NOMO-1 (cell line): ENCODE measurements around the gene PARP15.

Experiments used
- DNase-seq, 2 experiments: peaks; one replicate each; lab custom pipeline; 2025; ENCODE audit not compliant: unreplicated experiment in 2 of 2; lab: John Stamatoyannopoulos, UW

PARP15 gene

GRCh38 chr3:122568755-122569154 is 8.7 kb upstream of the PARP15 start:
- no peak for DNase-seq

- peak; percentile 44 to 70 for DNase-seq
These were observed 4.5 kb upstream of the PARP15 start for GRCh38 chr3:122572940-122573412.

GRCh38 chr3:122576174-122576940 is 1.1 kb upstream of the PARP15 start:
- DNase-seq: peak in 1 of 2 experiments; percentile 6

DNA sequence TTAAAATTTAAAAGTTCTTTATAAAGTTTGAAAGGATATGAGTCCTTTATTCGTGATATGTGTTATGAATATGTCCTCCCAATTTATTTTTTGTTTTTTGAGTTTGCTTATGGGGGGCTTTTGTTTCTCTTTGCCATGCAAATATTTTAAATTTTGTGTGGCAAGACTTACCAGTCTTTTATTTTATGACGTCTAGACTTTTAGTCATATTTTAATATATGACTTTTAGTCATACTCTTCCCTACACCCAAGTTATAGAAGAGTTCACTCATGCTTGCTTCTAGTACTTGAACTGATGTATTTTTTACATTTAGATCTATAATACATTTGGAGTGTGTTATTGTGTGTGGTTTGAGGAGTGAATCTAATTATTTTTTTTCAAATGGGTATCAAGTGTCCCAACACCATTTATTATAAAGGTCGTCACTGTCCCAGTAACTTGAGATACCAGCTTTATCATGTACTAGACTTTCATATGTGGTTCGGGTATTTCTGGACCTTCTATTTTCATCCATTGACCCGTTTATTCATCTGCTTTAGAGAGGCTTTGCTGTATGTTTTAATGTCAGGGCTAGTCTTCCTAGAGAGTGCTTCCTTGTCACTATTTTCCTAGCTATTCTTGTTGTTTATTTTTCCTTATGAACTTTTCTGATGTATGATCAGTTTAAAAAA is 755 bp downstream of the PARP15 start:
- no peak for DNase-seq

DNA sequence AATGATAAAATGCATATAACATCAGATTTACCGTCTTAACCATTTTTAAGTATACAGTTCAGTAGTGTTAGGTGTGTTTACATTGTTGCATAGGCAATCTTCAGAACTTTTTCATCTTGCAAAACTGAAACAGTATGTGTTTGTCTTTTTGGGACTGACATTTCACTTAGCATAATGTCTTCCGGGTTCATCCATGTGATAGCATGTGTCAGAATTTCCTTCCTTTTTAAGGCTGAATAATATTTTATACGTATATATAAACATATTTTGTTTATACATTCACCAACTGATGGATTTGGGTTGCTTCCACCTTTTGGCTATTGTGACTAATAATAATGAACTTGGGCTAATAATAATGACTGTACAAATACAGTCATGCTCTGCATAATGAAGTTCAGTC is 3.0 kb downstream of the PARP15 start:
- DNase-seq: no peak

DNA sequence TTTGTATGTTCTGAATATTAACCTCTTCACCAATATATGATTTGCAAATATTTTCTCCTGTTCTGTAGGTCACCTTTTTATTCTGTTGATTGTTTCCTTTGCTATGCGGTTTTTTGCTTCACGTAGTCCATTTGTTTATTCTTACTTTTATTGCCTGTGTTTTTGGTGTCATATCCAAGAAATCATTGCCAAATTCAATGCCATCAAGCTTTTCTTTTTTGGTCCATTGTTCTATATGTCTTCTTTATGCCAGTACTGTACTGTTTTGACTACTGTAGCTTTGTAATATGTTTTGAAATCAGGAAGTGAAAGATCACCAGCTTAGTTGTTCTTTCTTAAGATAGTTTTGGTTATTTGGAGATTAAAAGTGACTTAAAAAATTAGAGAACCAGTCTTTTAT is 4.2 kb downstream of the PARP15 start:
- no peak for DNase-seq

DNA sequence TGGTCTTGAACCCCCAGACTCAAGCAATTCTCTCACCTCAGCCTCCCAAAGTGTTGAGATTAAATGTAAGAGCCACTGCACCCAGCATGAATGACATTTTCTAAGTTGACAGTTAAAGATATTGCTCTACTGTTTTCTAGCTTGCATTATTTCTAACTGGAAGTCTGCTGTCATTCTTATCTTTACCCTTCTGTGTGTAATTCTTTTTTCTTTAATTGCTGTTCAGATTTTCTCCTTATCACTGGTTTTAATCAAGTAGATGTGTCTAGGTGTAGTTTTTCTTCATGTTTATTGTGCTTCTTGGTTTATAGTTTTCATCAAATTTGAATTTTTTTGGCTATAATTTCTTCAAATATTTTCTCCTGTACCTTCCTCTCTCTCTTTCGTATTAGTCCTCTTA is 4.9 kb downstream of the PARP15 start:
- no peak for DNase-seq

- DNase-seq: no peak
These were observed 8.6 kb downstream of the PARP15 start for GRCh38 chr3:122586098-122586497.

GRCh38 chr3:122586773-122587485 is 9.5 kb downstream of the PARP15 start:
- DNase-seq: no peak

DNA sequence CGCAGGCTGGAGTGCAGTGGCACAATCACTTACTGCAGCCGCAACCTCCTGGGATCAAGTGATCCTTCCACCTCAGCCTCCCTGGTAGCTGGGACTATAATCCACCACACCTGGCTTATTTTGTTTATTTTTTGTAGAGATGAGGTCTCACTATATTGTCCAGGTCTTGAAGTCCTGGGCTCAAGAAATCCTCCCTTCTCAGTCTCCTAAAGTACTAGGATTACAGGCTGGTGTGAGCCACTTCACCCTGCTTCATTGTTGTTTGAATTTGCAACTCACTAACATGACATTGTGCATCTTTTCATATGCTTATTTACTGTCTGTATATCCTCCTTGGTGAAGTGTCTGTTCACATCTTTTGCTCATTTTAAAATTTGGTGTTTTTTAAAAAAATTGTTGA is 10.1 kb downstream of the PARP15 start:
- no peak for DNase-seq

- DNase-seq: peak; percentile 31 to 84
These were observed 11.8 kb downstream of the PARP15 start for GRCh38 chr3:122589297-122589696.

GRCh38 chr3:122590610-122591009 is 13.2 kb downstream of the PARP15 start:
- no peak for DNase-seq

DNA sequence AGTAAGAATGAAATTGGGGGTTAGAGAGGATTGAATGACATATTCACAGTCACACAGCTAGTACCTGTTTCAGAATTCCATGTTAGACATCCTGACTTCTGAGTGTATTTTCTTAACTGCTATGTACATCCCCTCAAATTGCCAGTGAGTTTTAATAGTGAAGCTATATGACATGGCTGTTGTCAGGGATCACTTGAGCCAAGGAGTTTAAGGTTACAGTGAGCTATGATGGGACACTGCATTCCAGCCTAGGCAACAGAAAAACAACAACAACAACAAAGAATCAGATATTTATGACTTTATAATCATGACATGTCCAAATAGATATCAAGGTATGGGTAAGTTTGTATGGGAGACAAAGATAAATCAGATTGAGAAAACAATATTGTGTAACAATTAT is 16.6 kb downstream of the PARP15 start:
- DNase-seq: no peak

- DNase-seq: no peak
These were observed 20.7 kb downstream of the PARP15 start for GRCh38 chr3:122598151-122598550.

- no peak for DNase-seq
These were observed 21.1 kb downstream of the PARP15 start for GRCh38 chr3:122598556-122598955.

DNA sequence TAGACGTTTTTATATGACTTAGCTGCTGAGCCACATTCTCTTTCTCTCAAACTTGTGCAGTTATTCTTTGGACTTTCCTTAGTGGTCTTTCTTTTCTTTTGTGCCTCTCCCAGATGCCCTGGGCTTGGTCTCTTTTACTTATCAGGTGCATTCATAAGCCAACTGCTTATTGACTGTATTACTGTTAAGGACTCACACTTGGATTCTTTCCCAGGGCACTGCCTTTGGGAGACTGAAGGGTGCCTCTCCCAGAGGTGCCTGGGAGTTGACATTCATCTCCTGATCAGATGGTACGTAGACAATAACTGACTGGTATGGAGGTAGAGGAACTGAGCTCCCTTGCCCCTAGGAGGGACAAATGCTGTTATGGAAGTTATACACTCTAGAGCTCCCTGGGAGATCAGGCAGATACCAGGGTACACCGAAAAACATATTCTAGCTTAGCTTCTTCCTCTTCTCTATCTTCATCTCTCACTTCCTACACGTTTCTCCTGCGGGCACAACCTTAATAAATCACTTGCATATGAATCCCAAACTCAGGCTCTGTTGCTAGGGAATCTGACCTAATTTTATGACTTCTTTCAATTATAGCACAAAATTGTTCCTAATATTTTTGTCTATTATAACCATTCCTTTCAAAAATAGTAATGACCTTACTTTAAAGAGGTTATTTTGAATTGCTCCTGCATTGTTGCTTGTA is 24.7 kb downstream of the PARP15 start:
- DNase-seq: no peak

GRCh38 chr3:122603056-122603455 is 25.6 kb downstream of the PARP15 start:
- no peak for DNase-seq

- no peak for DNase-seq
These were observed 28.9 kb downstream of the PARP15 start for GRCh38 chr3:122606330-122606729.

DNA sequence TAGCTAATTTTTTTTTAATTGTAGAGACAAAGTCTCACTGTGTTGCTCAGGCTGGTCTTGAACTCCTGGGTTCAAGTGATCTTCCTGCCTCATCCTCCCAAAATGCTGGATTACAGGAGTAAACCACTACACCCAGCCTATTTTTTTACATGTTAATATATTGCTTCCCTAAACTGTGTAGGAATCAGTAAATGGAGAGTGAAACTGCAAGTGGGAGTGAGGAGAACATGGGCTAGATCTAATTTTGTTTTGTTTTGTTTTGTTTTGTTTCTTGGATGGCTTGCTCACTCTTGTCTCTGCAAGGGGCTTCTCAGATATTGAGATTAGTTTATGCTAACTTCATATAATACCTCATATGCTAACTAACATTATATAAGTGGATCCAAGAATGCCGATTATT is 31.5 kb downstream of the PARP15 start:
- no peak for DNase-seq

DNA sequence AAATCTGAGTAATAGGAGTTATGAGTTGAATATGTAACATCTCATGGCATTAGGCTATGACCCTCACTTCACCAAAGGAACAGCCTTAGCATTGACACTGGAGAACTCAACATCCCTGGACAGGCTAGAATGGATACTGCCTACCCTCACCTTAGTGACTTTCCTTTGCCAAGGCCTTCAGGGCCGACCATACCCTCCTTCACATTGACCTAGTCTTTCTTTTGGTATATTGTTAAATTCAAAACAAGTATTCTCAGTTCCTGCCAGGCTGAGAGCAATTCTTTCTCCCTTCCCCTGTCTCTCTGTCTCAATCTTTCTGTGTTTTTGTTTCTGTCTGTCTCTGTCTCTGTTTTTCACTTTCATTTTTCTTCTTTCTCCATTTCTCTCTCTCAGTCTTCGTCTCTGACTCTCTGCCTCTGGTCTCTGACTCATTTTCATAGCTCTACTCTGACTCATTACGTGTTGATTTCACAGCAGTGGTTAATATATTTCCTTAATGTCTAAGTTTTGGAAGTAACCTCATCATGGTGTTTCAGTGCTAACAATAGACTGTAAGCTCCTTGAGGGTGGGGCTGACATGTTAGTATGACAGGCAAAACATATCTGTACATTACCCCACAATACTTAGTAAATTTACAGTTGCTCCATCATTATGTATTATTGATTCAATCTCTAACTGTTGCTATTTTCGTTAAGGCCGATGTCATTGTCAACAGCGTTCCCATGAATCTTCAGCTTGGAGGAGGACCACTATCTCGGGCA is 32.5 kb downstream of the PARP15 start:
- DNase-seq: peak in 1 of 2 experiments; percentile 65
